GM18907 (cell line): ENCODE data around the gene AGBL4.
"Not testable (repeated sequence)": the region's sequence is repeated elsewhere in the genome, so short reads cannot be mapped to it uniquely, and the experiment has no call there.

Source experiments
- ATAC-seq: cut with Tn5 transposase; IDR thresholded peaks from one replicate; pipeline ENCODE4 v1.9.1; 2021; ENCODE audit warnings: mild to moderate bottlenecking, moderate library complexity; ENCODE audit not compliant: unreplicated experiment

Gene AGBL4

DNA sequence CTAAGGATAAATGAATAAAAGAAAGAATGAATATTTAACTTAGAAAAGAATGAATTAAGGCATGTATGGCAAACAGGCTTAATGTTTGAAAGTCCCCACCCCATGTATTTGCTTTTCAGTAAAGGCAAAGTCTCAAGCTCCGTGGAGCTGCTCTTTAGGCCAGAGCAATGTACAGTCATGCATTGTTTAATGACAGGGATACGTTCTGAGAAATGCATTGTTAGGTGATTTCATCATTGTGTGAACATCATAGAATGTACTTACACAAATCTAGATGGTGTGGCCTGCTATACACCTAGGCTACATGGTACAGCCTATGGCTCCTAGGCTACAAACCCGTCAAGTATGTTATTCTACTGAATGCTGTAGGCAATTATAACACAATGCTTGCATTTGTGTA, 1500.2 kb downstream of the AGBL4 start:
- ATAC-seq = no peak

DNA sequence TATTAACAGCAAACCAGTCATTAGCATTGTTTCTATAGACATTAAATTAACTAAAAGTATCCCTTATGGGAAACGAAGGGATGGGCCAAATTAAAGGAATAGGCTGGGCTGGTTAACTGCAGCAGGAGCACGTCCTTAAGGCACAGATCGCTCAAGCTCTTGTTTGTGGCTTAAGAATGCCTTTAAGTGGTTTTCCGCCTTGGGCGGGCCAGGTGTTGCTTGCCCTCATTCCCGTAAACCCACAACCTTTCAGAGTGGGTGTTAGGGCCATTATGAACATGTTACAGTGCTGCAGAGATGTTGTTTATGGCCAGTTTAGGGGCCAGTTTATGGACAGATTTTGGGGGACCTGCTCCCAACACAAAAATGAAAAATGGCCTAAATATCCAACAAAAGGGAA, 1503.9 kb downstream of the AGBL4 start:
- not testable (repeated sequence) for ATAC-seq

GRCh38 chr1:48506870-48507269, 1516.9 kb downstream of the AGBL4 start:
- ATAC-seq = no peak

DNA sequence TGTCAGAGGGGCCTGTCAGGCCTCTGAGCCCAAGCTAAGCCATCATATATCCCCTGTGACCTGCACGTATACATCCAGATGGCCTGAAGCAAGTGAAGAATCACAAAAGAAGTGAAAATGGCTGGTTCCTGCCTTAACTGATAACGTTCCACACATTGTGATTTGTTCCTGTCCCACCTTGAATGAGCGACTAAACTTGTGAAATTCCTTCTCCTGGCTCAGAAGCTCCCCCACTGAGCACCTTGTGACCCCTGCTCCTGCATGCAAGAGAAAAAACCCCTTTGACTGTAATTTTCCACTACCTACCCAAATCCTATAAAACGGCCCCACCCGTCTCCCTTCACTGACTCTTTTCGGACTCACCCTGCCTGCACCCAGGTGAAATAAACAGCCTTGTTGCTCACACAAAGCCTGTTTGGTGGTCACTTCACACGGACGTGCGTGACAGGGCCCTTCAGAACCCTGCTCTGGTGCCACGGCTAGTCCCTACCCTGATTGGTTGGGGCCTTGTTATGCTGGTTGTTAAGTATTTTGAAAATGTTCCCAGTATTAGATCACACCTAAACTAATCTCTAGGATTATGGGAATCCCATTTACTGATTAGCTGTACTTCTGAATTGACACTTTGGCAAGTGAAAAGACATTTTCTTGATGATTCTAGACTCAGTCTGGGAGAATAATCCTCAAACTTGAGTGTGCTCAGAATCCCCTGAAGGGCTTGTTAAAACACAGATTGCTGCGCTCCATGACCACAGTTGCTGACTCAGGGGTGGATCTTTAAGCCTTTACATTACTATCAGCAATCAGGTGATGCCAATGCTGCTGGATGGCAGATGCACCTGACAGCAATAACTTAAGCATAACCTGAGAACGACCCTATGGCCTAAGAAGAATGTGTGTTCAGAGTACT, 1523.0 kb downstream of the AGBL4 start:
- ATAC-seq = no peak

DNA sequence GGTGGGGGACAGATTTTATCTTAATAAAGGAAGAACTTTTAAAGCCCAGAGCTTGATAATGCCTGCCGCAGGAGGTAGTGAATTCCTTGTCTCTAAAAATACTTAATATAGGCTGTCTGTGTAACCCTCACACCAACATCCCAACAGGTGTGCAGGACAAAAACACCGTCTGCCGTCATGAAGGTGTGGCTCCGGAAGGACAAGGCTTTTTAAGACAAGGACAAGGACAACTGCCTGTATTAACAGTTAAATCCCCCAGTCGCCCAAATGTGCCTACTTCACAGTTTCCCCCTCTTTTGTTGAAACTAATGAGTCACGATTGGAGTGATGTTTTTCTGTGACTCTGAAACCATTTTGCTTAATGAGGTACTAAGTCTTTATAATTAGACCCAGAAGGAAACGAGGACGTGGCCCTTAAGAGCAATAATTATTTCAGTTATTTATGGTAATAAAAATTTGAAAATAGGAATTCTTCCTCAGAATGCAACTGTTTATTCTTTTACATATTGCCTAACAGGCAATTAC, 1524.5 kb downstream of the AGBL4 start:
- no peak for ATAC-seq

GRCh38 chr1:48498096-48498791, 1525.5 kb downstream of the AGBL4 start:
- peak; percentile 78 for ATAC-seq

- ATAC-seq = no peak
Observed at GRCh38 chr1:48495911-48496310, 1527.8 kb downstream of the AGBL4 start.

DNA sequence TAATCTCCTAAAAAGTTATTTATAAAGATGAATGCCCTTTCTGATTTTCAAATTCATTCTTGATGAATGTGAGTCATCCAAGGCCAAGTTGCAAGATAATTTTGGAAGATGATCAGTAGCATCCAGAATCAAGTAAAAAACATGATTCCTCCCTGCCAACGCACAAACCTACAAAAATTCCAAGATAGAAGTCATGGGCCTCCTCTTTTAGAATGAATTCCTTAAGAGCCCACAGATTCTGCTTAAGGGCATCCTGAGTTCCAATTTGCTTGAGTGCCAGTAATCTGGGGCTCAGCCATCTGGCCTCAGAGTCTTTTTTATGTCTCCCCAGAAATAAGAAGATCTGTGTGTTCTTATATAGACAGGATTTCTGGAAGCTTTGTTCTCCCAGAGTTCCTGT, 1528.6 kb downstream of the AGBL4 start:
- no peak for ATAC-seq

DNA sequence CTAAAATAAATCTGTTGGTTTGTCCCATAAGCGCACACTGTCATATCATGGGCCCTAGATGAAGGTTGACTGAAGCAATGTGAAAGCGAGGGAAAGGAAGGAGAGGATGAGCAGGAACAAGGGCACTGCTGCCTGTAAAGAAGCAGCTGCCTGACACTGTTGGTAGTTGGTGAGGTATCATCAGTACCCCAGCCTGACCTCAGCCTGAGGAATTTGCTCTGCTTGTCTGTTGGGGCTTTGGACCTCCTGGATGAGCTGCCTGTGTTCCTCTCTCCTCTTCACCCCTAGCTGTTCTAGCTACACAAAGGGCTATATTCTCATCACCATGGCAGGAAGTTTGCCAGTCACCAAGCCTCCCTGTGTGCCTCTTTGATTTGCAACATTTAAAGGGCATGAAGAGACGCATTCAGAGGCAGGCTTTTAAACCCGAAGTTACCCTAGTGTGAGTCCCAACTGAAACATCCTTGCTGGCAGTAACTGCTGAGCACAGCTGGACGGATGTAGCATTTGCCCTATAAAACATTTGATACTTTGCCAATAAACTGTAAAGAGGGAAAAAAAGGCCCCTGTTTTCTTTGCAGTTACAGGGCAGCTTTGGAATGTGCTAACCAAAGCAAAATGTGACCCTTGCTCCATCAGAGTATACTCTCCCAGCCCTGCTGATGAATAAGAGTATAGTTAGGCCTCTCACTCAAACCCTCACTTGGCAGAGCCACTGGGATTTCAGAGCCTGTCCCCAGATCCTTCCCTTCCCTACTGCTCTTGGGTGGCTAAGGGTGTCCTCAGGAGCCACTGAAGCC, 1529.6 kb downstream of the AGBL4 start:
- ATAC-seq = no peak

- ATAC-seq = no peak
Observed at GRCh38 chr1:48493041-48493440, 1530.7 kb downstream of the AGBL4 start.

- ATAC-seq = no peak
Observed at GRCh38 chr1:48492392-48492791, 1531.4 kb downstream of the AGBL4 start.

DNA sequence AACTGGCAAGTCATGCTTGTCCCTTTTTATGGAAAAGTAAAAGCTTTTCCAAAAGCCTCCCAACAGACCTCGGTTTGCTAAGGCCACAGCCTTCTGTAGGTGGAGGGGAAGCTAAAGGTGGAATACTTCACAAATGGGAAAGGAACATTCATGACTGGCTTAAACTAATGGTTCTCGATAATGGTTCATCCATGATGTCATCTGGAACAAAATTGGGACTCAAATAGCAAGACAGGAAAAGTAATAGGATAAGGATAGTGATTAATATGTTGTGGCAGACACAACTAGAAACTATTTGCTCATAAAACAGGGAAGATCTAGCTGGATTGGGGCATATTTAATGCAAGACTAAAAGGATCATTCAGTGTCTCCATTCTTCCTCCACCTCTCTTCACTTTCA, 1535.0 kb downstream of the AGBL4 start:
- no peak for ATAC-seq
